Endothelial cell of hepatic sinusoid (primary cell): ENCODE measurements around the gene SYNCRIP.
"Not testable (repeated sequence)": the region's sequence is repeated elsewhere in the genome, so short reads cannot be mapped to it uniquely, and the experiment has no call there.

Experiments
- in situ Hi-C: cut with HindIII; loops from 2 replicates; pipeline ENCODE4 v1.10.0; 2017; ENCODE audit warnings: low sequenced_read_pairs

SYNCRIP gene

DNA sequence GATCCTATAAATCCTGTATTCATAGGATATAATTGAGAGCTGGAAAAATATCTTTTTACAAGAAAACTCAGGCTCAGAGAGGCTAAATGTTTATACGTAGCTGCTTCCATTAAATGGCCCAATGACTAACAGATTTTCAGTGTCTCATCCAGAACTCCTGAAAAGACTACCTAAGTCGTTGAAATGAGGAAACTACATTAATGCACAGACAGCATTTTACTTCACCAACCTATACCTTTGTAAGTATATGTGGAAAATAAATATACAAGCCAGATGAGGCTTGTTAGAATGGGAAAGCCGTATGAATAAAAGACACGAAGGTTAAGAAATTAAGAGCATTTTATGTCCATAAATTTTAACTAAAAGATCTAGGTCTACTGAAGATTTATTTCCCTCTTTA lies 40.6 kb downstream of the SYNCRIP start:
- in situ Hi-C loops, result no loop called here

DNA sequence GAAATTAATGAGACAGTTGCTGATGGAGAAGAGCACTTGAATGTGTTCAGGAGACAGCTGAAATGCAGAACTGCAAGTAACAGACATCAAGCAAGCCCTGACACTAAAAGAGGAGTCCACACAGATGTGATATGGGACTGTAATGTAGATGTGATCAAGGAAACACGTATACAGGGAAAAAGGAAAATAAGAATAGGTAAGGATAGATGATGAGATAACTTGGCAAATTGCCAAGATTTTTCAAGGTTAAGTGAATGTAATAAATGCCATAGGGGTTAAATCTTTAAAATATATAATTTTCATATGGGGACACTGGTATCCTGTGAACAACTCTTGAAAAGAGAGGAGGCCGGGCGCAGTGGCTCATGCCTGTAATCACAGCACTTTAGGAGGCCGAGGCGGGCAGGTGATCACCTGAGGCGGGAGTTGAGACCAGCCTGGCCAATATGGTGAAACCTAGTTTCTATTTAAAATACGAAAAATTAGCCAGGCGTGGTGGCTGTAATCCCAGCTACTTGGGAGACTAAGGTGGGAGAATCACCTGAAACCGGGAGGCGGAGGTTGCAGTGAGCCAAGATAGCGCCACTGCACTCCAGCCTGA lies 41.9 kb downstream of the SYNCRIP start:
- in situ Hi-C loops, result no loop called here

DNA sequence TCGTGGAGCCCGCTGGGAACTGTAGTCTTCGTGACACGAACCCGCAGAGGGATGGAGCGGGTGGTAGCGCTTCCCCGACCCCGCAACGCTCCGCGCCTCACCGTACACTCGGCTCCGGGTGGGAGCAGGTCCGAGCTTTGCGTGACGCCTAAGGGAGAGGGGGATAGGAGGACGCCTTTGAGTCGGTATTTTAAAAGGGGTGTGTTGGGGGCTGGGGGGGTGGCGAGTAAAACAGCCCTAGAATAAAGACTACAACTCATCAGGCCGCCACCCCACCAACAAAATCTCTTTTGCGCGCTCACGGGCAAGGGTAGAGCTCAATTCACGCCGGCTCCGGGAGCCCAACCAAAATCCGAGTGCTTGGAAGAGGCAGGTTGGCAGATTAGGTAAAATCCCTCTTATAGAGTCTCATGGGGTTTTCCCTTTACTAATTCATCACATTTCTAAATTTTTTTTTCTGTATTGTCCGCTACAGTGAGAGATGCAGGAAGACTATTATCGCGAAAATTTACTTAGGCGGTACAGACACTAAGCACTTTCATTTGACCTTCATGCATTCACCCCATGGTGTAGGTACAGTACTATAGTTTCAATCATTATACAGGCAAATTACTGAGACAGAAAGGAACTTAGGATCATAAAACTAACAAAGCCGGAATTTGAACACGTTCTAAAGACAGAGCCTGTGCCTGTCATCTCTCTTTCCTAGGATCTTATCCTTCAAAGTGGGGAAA lies 48.3 kb downstream of the SYNCRIP start:
- in situ Hi-C loops, result loop anchor here (5.0 kb wide), 1 partner anchor 83 kb away; no protein-coding TSS in a partner anchor

DNA sequence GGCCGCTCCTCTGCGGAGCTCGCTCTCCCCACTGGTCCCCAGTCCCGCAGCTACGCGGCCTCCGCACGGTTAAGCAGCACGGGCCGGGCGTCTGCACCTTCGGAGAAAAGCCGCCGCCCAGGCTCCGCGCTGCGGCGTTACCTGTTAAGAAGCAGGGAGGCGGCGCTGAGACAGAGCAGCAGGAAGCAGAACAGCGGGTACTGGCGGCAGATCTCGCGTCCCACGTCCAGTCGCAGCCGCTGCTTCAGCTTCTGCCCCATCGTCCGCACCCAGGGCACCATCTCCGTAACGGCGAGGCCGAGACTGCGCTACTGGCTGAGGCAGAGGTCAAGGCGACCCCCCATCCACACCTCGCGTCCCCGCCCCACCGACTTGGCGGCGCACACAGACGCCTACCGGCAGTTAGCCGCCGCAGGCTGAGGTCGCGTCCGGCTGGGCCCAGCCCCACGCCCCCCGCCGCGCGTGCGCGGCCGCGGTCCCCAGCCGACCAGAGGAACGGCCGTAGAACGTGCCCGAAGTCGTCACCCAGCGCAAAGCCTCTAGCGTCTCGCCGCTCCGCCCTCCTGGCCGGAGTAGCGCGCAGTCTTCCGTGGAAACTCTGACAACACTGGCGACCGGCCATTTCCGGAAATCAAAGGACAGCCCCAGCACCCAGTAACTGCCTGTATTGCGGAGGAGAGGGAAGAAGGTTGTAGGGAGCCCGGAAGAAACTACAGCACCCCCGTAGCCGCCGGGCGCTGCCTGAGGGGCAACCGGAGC lies 49.1 kb downstream of the SYNCRIP start, which contains the start of gene SNX14:
Gene SNX14 (minus strand): TSS at position 421 of the 759 bp plus-strand sequence. CDS start 140 bp downstream, at position 281.
- in situ Hi-C loops, result loop anchor here (5.0 kb wide), 1 partner anchor 84 kb away; no protein-coding TSS in a partner anchor

DNA sequence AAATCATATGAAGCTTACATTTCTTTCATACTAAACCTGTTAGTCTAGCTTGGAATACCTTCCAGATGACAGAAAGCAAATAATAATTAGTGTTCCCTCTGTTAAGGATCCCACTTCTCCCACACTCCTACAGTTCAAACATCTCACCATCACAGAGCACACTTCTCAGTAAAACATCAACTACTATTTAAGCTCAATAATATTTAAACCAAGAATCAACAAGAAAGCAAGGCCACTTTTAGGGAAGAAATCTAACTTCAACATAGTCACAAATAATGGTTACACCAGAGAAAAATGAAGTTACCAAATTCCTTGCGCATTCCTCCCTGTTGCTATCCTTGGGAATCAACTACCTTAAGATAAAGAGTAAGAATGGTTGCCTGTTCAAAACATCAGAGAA lies 50.7 kb downstream of the SYNCRIP start:
- in situ Hi-C loops, result loop anchor here (5.0 kb wide), 1 partner anchor 85 kb away; no protein-coding TSS in a partner anchor

DNA sequence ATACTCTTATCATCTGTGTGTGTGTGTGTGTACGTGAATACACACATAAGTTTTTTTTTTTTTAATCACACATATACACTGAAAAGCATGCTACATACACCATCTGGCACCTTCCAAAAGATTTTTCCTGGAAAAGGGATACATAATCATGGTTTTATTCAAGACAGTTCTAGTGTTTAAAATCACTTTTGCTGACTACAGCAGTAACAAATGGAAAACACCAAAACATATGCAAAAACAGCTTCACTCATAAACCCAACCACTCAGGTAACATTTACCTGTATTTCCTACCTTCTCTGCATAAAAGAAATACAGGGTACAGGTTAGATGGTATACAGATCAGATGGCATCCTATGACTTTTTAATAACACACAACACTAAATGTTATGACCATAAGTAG lies 51.5 kb downstream of the SYNCRIP start:
- in situ Hi-C loops, result loop anchor here (5.0 kb wide), 1 partner anchor 86 kb away; no protein-coding TSS in a partner anchor

DNA sequence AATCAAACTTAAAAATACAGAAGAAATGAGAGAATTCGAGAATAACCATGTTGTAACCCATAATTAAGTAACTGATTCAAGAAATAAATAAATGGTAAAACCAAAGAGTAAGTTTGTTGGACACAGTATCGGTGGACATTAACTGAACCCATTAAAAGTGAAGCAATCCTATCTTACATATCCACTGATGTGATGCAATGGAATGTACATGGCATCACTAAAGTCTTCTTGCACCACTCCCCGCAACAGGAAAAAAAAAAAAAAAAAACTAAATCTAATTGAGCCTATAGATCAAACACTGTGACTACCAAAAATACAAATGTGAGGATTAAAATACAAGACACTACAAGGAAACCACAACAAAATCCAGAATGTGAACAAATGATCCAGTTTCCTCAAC lies 56.9 kb downstream of the SYNCRIP start:
- in situ Hi-C loops, result no loop called here

DNA sequence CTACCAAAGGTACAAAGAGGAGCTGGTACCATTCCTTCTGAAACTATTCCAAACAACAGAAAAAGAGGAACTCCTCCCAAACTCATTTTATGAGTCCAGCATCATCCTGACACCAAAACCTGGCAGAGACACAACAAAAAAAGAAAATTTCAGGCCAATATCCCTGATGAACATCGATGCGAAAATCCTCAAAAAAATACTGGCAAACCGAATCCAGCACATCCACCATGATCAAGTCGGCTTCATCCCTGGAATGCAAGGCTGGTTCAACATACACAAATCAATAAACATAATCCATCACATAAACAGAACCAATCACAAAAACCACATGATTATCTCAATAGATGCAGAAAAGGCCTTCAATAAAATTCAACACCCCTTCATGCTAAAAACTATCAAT lies 59.9 kb downstream of the SYNCRIP start:
- in situ Hi-C loops, result not testable (repeated sequence)

DNA sequence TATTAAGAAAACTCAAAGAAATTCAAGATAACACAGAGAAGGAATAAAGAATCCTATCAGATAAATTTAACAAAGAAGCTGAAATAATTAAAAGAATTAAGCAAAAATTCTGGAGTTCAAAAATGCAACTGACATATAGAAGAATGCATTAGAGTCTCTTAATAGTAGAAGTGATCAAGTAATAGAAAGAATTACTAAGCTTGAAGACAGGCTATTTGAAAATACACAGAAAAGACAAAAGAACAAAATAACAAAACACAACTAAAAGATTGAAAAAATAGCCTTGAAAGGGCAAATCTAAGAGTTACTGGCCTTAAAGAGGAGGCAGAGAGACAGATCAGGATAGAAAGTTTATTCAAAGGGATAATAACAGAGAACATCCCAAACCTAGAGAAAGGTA lies 61.1 kb downstream of the SYNCRIP start:
- in situ Hi-C loops, result no loop called here

DNA sequence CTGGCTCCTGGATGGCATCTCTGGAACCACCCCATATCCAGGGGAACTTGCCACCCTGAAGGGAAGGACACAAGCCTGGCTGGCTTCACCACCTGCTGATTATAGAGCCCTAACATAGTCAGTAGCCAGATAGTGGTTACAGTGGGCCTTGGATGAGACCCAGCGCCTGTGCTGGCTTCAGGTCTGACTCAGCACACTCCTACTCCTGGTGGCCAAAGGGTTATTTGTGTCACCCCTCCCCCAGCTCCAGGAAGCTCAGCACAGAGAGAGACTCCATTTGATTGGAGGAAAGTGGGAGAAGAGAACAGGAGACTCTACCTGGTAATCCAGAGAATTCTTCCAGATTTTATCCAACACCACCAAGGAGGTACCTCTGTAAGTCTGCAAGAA lies 61.8 kb downstream of the SYNCRIP start:
- in situ Hi-C loops, result no loop called here

DNA sequence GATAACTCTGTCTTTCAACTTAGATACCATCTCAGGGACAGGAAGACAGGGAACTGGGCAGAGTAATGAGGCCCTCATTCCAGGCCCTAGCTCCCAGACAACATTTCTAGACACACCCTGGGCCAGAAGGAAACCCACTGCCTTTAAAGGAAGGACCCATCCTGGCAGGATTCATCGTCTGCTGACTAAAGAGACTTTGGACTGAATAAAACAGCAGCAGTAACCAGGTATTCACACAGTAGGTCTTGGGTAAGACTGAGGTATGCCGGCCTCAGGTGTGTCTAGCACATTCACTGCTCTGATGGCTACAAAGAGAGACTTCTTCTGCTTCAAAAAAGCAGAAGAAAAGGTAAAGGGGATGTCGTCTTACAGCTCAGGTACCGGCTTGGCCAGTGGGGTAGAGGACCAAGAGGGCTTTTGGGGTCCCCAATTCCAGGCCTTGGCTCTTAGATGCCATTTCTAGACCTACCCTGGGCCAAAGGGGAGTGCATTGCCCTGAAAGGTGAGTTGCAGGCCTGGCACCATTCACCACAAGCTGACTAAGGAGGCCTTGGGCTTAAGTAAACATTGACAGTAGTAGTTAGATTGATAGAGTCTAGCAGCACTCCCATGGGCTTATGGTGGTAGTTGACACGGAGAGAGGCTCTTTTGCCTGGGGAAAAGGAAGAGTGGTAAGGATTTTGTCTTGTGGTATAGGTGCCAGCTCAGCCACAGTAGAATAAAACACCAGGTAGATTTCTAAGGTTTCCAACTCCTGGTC lies 62.4 kb downstream of the SYNCRIP start:
- in situ Hi-C loops, result no loop called here

DNA sequence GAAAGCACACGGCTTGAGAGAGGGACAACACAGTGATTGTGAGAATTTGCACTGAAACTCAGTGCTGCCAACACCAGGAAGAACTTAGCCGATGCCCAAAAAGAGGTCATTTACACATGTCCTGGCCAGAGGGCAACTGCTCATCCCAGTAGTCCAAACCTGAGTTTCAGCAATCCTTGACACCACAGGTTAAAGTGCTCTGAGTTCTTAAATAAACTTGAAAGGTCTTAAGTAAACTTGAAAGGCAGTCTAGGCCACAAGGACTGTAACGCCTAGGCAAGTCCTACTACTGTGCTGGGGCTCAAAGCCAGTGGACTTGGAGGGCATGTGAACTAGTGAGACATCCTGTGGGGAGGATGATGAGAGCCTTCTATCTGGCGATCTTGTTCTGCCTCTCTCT lies 63.1 kb downstream of the SYNCRIP start:
- in situ Hi-C loops, result no loop called here

DNA sequence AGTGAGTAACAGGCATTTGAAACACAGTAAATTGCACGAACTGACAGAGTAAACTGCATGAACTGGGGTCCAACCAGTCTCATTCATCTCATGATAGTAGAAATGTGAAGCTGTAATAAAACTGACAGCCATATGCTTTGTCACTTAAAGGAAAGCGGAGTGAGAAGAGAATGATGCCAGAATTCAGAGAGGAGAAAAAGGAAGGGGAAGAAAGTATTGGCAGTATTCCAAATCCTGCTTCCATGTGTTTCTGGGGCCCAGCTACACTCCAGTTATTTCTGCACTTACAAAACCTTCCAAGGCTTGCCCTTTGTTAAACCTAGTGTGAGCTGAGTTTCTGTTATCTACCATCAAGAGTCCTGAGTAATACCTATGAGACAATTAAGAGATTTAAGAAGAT lies 66.2 kb downstream of the SYNCRIP start:
- in situ Hi-C loops, result no loop called here

DNA sequence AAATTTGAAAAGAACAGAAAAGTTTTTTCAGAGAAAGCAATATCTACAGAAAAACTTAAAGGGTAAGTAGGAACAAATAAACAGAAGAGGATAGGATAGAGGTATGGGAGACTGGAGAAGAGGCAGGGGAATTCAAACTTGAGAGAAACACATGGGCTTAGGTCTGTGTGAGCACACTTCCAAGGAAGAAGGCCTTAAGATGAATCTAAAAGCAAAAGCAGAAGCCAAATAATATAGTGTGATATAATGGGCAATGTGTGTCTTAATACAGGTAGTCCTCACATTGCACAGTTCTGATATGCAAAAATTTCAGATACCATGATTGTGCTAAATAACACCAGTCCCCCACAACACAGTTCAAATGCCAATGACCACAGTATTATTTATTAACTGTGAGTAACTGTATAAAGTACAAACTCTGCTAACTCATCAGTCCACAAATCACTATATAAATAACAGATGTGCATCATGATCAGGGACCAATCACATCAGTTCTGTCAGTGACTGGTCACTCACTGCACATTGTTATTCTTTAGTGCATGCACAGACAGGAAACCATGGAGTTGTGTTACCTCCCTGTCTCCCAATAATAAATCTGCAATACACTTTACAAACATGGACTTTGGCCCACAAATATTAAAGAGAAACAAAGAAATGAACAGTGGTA lies 67.6 kb downstream of the SYNCRIP start:
- in situ Hi-C loops, result no loop called here

DNA sequence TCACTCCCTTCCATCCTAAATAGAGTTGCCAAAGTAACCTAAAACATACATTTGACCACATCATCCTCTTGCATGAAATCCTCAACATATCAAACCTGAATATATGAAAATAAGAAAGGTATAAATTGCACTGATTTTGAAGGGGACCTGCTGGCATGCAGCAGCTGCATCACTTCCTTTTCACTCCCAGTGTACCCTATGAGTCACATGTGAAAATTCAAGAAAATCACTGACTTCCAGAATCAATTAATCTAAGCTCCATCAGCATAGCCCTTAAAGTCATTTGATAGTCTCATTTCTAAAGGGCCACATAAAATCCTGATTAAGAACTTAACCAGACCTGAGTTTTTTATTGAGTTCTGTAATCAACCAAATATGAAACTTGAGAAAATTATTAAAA lies 73.4 kb downstream of the SYNCRIP start:
- in situ Hi-C loops, result no loop called here

DNA sequence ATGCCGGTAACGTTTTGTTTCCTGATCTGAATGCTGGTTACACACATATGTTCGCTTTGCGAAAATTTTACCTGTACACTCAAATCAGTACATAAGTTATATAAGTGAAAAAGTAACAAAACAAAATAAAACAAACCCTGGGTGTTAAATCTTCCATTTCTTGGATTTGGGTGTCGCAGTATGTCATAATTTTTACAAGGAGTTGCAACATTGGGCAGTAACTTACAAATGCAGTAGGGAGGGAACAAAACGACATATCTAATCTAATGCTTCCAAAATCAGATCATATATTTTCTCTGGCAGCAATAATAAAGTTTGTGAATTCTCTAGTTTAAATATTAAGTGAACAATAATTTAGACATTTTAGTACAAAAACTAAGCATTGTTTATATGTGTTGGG lies 74.3 kb downstream of the SYNCRIP start:
- in situ Hi-C loops, result no loop called here

DNA sequence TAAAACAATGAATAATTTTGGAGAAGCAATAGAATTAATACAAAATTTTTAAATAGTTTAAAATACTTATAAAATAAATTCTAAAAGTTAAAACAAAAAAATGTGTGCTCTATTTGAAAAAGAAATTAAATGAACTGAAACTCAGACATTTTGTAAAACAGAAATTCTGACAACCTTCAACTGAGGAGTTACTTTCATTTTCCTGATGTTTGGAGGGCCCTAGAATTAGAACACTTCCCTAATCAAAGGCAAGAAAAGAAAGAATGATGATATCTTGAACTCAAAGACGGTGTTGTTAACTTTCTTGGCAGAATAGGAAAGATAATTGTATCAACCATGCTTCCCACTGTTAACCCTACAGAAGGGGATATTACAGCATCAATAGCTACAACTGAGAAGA lies 77.0 kb downstream of the SYNCRIP start:
- in situ Hi-C loops, result no loop called here

DNA sequence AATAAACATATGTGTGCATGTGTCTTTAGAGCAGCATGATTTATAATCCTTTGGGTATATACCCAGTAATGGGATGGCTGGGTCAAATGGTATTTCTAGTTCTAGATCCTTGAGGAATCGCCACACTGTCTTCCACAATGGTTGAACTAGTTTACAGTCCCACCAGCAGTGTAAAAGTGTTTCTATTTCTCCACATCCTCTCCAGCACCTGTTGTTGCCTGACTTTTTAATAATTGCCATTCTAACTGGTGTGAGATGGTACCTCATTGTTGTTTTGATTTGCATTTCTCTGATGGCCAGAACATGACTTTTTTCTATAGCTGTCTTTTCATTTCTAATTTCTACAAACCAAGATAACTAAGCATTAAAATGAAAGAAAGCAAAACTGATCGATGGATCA lies 78.5 kb downstream of the SYNCRIP start:
- in situ Hi-C loops, result not testable (repeated sequence)
